VCaP (cell line): ENCODE measurements around the gene PADI4.
"Not testable (repeated sequence)": the region's sequence is repeated elsewhere in the genome, so short reads cannot be mapped to it uniquely, and the experiment has no call there.

ENCODE experiments used
- H3K27ac ChIP-seq: fragments of 450-650 bp; 2 replicates; pipeline ENCODE4 v1.5.1; 2017
- CTCF ChIP-seq: fragments of 450-650 bp; conservative IDR thresholded peaks from 2 replicates; pipeline ENCODE4 v1.5.1; 2017; ENCODE audit warnings: mild to moderate bottlenecking, moderate library complexity

PADI4 gene

GRCh38 chr1:17315542-17316130 is 7.6 kb downstream of the PADI4 start:
- TF ChIP-seq CTCF: no peak
- H3K27ac ChIP-seq: no peak overlapping the region

GRCh38 chr1:17316704-17317103 is 8.7 kb downstream of the PADI4 start:
- no peak for TF ChIP-seq CTCF
- H3K27ac ChIP-seq: no peak overlapping the region

DNA sequence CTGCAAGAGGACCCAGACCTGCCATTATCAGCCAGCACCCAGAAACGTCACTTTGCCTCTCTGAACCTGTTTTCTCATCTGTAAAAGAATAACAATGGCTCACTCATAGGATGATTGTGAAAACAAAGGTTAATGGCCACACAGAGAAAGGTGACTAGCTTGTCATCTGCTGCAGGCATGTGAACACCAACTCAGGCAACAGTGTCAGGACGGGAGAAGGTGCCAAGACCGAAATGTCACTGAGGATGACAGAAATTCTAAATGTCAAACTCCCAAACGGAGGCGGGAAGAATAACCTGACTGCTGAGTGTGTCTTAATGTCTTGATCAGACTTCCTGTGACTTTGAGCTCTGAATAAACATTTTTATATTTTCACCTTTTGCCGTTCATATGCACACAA is 10.3 kb downstream of the PADI4 start:
- no peak overlapping the region for H3K27ac ChIP-seq
- no peak for TF ChIP-seq CTCF

DNA sequence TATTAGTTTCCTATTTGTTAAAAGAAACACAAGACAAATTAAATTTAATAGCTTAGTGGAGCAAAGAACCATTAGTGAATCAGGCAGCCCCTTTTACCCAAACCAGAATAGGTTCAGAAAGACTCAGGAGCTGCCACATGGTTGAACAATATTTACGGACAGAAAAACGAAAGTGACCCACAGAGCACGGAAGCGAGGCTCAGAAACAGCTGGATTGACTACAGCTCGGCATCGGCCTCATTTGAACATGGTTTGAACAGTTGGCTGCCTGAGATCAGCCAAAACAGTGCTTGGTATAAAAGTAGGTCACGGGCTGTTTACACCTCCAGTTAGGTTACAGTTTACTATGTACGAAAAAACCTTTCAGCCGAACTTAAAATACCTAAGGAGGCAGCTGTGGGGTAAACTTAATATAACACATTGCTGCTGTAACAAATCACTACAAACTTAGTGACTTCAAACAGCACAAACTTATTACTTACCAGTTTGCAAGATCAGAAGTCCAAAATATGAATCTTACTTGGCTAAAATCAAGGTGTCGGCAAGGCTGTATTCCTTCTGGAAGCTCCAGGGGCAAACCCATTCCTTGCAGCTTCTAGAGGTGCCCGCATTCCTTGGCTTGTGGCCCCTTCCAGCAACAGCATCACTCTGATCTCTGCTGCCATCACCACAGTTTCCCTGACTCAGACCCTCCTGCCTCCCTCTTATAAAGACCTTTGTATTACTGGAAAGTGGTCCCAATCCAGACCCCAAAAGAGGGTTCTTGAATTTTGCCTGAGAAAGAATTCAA is 11.8 kb downstream of the PADI4 start:
- TF ChIP-seq CTCF: no peak
- H3K27ac ChIP-seq: no peak overlapping the region

- H3K27ac ChIP-seq: not testable (repeated sequence)
Observed at GRCh38 chr1:17321857-17322390, 13.9 kb downstream of the PADI4 start.

- TF ChIP-seq CTCF: no peak
- H3K27ac ChIP-seq: no peak overlapping the region
Observed at GRCh38 chr1:17328855-17329254, 20.9 kb downstream of the PADI4 start.

- H3K27ac ChIP-seq: no peak overlapping the region
- TF ChIP-seq CTCF: no peak
Observed at GRCh38 chr1:17329610-17330009, 21.6 kb downstream of the PADI4 start.

DNA sequence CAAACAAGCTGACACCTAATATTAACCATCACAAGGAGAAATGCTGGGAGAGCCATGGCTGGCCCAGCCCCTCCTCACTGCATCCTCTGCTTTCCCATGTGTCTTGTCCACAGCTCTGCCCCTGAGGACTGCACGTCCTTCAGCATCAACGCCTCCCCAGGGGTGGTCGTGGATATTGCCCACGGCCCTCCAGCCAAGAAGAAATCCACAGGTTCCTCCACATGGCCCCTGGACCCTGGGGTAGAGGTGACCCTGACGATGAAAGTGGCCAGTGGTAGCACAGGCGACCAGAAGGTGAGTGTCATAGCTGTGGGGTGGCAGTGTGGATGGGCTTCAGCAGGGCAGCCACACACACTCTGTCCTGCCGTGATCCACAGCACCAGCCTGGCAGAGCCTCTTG is 22.9 kb downstream of the PADI4 start:
- TF ChIP-seq CTCF: no peak
- no peak overlapping the region for H3K27ac ChIP-seq
